AG20443 (cell line): ENCODE data around the gene MFF.
"Not testable (repeated sequence)": the region's sequence is repeated elsewhere in the genome, so short reads cannot be mapped to it uniquely, and the experiment has no call there.

Experiments
- DNase-seq: peaks from one replicate; pipeline ENCODE4 v3.0.0; 2012; ENCODE audit warnings: low spot score, mixed read lengths

The MFF gene

GRCh38 chr2:227377467-227378351 lies 52.7 kb downstream of the MFF start:
- no peak for DNase-seq

- peak; percentile 23 for DNase-seq
These were observed 53.3 kb downstream of the MFF start for GRCh38 chr2:227378371-227378782.

- no peak for DNase-seq
These were observed 54.0 kb downstream of the MFF start, which contains the start of gene TM4SF20 for GRCh38 chr2:227379095-227379494. TSS of gene TM4SF20 (minus strand) at chr2:227379306. CDS start at chr2:227379268, 38 bp downstream.

- DNase-seq: not testable (repeated sequence)
These were observed 57.3 kb downstream of the MFF start for GRCh38 chr2:227382241-227382835.

- DNase-seq: peak; percentile 32
These were observed 58.6 kb downstream of the MFF start for GRCh38 chr2:227383686-227384085.

GRCh38 chr2:227386630-227387029 lies 61.6 kb downstream of the MFF start:
- DNase-seq: no peak

GRCh38 chr2:227387583-227387982 lies 62.5 kb downstream of the MFF start, which contains the start of gene SCYGR1:
TSS of gene SCYGR1 (minus strand) at chr2:227387949. CDS start at chr2:227387949, 0 bp downstream.
- not testable (repeated sequence) for DNase-seq

GRCh38 chr2:227388537-227389011 lies 63.5 kb downstream of the MFF start:
- peak; percentile 68 for DNase-seq

GRCh38 chr2:227389231-227389630 lies 64.2 kb downstream of the MFF start:
- no peak for DNase-seq

- no peak for DNase-seq
These were observed 64.6 kb downstream of the MFF start for GRCh38 chr2:227389661-227390060.

- DNase-seq: no peak
These were observed 65.6 kb downstream of the MFF start for GRCh38 chr2:227390468-227391256.

- DNase-seq: no peak
These were observed 69.3 kb downstream of the MFF start for GRCh38 chr2:227394401-227394800.

GRCh38 chr2:227395556-227395955 lies 70.5 kb downstream of the MFF start:
- DNase-seq: no peak

GRCh38 chr2:227397562-227397961 lies 72.5 kb downstream of the MFF start:
- DNase-seq: no peak

- DNase-seq: no peak
These were observed 73.9 kb downstream of the MFF start for GRCh38 chr2:227398684-227399670.

- DNase-seq: no peak
These were observed 76.5 kb downstream of the MFF start for GRCh38 chr2:227401550-227401949.

GRCh38 chr2:227402321-227402720 lies 77.3 kb downstream of the MFF start:
- DNase-seq: no peak

- DNase-seq: no peak
These were observed 77.9 kb downstream of the MFF start for GRCh38 chr2:227402959-227403358.

GRCh38 chr2:227404585-227405271 lies 79.7 kb downstream of the MFF start:
- no peak for DNase-seq
